ENCODE data around the gene ZXDC.

The ZXDC gene

GRCh38 chr3:126389112-126389793 is 86.4 kb downstream of the ZXDC start:
- TF ChIP-seq CTCF (conservative IDR thresholded peaks at IDR 0.05) (peak; percentile 100), ZFX (IDR thresholded peaks at IDR 0.05) (no peak)
- peak overlapping the region; percentile 43 for H3K27ac ChIP-seq

Data from C4-2B (cell line).